AG08395 (cell line): Measurements from ENCODE around the gene CST9L.
"Not testable (repeated sequence)": the region's sequence is repeated elsewhere in the genome, so short reads cannot be mapped to it uniquely, and the experiment has no call there.

ENCODE experiments used
- DNase-seq: peaks from one replicate; pipeline ENCODE4 v3.0.0; 2012; ENCODE audit warnings: mixed read lengths, low spot score

Gene CST9L

GRCh38 chr20:23586735-23587525 is 18.6 kb upstream of the CST9L start:
- no peak for DNase-seq

DNA sequence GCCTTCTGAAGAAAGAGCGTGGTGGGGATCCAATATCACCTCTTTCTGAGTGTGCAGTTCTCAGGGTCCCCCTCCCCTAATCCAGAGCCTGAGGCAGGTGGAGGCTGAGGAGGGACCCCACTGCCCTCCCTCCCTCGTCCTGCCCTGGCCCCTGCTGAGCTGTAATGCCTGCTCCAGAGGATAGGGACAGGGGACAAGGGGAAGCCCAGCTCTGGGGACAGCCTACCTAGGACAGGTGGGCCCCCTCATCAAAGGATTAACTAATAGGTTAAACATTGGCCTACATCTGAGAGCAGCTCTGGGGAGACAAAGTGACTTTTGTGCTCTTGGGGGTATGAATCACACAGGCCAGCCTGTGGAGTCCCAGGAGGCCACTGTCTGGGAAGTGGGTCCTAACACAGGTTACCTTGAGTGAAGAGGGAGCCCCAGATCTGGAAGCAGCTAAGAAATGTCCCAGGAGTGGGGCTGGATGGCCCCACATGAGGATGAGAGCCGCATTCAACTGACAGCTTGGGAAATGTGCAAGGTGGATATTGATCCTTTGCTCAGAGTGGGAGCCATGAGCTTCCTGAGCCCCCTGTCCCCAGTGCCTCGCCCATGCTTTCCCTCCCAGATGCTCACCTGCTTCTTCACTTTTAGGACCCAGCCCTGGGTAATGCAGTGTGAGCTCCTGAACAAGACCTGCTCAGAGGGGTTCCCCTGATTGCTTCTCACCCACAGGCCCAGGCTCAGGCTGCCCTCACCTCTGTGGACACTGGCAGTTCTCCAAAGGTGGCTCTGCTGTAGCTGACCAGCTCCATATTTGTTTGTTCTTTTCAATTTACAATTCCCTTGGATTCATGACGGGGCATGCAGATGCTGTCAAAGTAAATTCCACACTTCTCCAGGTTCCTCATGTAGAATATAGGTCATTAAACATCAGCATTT is 17.8 kb upstream of the CST9L start:
- DNase-seq: no peak

GRCh38 chr20:23585449-23585807 is 17.1 kb upstream of the CST9L start:
- DNase-seq: no peak

DNA sequence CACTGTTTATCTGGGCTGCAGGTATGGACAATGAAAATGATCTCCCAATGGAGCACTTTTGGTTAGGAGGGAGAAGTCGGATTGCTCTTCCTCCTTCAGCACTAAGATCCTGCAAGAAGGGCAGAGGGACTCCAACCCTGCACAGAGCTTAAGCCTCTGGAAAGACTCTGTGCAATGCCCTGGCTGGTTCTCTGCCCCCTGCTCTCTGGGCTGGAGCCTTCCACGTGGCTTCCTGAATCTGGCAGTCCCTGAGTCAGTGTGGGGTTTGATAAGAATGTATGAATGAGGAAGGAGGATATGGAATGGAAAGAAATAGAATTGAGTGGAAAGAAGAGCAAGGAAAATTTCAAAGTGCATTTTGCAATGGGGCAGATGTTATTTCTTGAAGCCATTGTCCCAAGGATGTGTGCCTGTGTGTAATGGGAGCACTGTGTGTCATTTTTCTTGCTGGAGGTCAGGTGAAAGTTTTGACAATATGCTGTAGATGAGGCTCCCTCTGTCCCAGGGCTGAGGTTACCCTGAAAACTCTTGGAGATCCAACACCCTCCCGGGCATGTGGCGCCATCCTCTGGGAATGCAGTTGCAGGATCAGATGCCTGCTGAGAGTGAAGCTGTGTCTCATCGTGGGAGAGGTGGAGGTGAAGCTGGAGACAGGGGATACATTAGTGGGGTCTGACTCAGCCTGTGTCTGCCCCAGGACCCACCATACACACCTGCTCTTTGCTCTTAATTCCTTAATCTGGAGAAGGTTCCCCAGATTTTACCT is 16.3 kb upstream of the CST9L start:
- no peak for DNase-seq

- no peak for DNase-seq
Observed at GRCh38 chr20:23583526-23583925, 15.2 kb upstream of the CST9L start.

DNA sequence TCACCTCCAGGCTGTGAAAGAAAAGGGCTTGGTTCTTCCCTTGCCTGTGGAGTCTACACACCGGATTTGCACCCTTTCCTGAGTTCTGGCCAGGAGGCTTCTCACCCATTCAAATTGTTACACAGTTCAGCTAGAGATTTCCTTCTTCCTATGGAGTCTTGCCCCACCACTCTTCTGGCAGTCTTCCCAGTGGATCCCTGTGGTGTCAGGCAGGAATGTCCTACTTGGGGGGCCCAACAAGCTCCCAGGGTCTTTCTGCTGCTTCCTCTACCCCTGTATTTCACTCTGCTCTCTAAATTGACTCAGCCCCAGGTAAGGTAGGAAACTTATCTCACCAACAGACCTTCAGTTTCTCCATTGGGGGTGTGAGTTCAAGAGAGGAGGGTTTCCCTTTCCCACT is 14.0 kb upstream of the CST9L start:
- DNase-seq: no peak

DNA sequence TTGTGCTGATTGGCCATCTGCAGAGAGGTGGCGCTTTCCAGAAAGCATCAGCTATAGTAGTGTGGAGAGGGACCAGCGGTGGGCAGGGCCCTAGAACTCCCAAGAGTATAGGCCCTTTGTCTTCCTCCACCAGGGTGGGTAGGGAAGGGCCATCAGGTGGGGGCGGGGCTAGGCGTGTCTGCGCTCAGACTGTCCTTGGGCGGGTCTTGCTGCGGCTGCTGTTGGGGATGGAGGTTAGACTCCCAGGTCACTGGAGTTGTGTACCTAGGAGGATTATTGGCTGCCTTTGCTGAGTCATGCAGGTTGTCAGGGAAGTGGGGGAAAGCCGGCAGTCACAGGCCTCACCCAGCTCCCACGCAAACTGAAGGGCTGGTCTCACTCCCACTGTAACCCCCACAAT is 13.5 kb upstream of the CST9L start:
- DNase-seq: not testable (repeated sequence)

GRCh38 chr20:23574977-23575376 is 6.7 kb upstream of the CST9L start:
- no peak for DNase-seq

DNA sequence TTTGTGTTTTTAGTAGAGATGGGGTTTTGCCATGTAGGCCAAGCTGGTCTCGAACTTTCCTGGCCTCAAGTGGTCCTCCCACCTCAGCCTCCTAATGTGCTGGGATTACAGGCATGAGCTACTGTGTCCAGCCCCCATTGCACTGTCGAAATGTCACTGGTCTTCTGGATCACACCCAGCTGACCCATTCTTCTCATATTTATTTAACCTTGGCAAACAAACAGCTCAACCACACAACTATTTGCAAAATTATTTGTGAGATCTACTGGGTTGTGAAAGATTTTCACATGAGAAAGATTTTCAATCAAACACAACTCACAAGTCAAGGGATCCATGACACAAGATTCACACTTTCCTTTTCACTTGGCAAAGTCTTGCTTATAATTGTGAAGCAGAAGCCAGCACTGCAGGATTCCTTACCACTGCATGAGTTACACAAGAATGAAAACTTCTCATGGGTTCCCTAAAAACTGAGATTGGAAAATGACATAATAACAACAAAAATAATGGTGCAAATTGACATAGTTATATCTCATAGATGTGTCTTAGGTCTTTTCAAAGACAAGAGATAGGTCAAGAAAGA is 2.0 kb upstream of the CST9L start:
- no peak for DNase-seq

DNA sequence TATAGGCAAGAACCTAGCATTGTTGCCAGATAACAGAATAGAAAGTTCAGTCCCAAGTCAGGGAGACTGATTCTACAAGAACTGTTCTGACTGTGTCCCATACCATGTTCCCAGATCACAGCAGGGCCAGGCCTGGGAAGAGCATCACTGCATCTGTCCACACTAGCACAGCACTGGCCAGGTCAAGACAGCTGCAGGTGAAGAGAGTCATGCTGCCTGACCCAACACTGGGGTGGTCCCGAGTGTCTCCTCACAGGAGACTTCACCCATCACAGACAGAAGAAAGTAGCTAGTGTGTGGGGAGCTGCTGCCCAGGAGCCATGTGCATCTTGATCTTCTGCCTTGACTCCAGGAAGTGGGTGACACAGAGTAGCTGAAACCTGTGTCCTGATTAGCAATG is 1.3 kb upstream of the CST9L start:
- DNase-seq: no peak

GRCh38 chr20:23568971-23569330 is 667 bp upstream of the CST9L start:
- no peak for DNase-seq

GRCh38 chr20:23566199-23566932 is 1.9 kb downstream of the CST9L start:
- no peak for DNase-seq

GRCh38 chr20:23565503-23566045 is 2.7 kb downstream of the CST9L start:
- no peak for DNase-seq

DNA sequence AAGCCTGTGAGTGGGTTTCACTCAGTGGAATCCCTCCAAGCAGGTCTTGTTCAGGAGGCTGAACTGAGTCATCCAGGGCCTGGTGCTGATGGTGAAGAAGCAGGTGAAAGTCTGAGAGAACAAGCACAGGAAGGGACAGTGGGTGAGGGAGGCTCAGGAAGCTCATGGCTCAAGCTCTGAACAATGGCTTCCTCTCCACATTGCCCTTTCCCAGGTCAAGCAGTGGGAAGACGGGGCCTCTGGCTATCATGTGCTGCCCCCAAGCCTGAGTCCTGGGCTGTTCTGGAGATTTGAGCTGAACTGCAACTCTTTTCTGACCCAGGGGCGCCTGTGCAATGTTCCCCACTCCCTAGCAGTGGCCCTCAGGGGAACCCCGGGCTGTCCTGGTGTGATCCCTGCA is 3.4 kb downstream of the CST9L start:
- no peak for DNase-seq

GRCh38 chr20:23562721-23563342 is 5.5 kb downstream of the CST9L start:
- DNase-seq: no peak

DNA sequence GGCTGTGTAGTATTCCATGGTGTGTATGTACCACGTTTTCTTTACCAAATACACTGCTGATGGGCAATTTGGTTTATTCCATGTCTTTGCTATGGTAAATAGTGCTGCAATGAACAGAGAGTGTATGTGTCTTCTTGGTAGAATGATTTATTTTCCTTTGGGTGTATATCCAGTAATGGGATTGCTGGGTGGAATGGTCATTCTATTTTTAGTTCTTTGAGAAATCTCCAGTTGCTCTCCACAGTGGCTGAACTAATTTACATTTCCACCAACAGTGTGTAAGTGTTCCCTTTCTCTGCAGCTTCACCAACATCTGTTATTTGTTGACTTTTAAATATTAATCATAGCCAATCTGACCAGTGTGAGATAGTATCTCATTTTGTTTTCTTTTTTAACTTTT is 13.9 kb downstream of the CST9L start:
- no peak for DNase-seq

DNA sequence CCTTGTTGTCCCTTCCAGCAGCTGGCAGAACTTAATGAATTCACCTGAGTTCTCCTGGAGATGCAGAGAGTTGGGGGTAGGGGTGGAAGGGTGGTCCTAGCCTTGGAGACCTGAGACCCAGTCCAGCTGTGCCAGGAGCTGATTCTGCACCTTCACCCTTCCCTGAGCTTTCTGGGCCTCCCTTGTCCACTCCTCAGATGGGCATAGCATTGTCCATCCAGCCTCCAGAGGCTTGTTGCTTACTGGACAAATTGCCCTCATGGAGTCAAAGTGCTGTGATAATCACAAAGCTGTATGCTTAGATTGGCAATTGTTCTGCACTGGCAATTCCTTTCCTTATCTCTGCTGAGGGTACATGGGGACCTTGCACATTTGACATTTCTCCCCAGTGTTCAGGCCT is 16.5 kb downstream of the CST9L start:
- no peak for DNase-seq

DNA sequence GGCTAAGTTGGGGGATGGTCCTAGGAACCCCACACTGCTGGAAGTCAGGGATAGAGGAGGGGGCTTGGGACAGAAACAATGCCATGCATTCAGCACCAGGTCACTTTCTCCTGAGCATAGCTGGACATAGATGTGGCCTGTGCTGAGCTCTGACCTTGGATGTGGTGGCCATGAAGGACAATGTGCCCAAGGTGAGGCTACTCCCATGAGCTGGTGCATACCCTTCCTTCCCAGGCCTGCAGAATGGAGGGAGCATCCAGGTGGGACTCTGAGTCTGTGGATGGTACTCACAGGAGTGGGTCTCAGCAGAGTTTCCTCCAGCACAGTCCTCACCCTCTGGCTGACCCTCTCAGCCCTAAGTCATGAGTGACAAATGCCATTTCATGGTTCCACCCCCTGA is 16.9 kb downstream of the CST9L start:
- no peak for DNase-seq

- DNase-seq: no peak
Observed at GRCh38 chr20:23550227-23550626, 18.1 kb downstream of the CST9L start.

- no peak for DNase-seq
Observed at GRCh38 chr20:23548408-23548807, 19.9 kb downstream of the CST9L start.

DNA sequence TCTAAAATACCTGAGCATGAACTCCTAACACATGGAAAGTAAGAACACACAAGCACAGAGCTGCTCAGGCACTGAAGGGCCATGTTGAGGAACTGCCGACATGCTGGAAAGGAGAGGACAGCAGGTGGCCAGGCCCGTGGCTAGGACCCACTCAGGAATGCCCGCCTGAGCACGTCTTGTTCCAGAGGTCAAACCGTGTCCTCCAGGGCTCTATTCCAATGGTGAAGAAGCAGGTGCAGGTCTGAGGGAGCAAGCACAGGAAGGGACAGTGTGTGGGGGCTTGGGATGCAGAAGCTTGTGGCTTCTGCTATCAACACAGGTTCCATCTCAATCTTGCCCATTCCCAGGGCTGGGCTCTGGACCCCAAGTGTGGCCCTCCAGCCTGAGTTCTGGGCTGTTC is 20.7 kb downstream of the CST9L start:
- no peak for DNase-seq
